ENCODE data around the gene RASD1.

The RASD1 gene

DNA sequence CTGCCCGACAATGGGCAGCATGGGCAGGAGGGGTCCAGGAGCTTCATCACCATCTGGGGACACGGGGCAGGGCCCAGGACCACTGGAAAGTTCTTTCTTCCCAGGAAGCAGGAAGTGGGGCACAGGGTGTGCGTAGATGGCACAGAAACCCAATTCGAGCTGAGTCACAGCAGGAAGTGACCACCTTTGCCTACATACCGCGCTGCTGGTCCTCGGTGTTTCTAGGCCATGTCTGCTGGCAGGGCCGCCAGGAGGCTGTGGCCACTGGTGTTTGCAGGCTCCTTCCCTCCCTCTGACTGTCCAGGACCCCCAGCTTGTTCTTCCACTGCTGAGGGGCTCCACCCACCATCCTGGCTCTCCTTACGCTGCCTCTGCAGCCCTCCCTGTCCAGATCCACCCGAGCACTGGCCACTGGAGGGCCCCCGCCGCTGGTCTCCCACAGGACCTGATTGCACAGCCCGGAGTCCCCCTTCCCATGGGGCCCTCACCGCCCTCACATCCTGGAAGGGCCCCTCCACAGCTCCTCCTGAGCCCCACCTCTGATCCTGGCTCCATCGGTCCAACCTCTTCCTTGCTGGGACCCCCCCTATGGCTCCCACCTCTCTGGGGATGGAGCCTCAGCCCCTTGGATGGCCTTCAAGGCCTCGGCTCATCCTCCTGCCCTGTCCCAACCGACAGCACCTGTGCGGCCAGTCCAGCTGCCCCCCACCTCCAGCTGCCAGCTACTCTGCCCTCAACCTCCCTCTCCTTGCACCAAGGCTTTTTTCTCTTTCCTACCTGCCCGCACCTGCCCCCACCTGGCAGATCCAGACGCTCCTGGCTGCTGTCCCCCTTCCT, 14.5 kb upstream of the RASD1 start:
- DNase-seq (ENCODE audit: low read depth in 3 of 3): no peak

DNA sequence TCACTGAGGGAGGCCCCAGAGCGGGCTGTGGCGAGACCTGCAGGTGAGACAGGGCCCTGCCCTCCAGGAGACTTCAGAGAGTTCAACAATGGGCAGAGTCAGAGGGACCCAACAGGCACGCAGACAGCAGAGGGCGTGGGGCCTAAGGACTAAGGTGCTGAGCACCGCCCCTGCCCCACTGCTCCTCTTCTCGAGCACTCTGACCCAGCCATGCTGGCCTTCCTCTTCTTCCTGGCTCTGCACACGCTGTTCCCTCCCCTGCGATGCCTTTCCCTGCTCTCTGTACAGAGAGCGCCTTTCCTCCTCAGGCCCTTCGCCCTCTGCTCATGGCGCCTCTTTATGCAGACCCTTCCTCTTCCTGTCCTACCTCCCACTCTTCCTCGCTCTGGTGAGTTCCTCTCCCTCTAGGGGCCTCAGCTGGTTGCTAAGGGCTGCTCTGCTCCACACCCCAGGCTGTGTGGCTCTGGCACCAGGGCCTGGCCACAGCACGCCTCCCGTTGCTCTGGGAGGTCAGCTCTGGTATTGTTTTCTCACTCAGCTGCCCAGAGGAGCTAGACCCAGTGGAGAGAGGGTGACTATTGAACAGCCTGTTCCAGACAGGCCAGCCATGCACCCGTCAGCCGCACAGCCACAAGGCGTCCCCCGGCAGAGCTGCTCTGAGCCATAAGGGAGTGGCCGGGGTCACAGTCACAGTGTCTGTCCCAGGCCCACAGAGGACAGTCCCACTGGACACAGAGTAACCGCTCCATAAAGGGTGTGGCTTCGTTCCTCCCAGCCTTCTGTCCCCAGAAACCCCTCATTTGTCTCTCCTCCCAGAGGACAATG, 13.6 kb upstream of the RASD1 start:
- DNase-seq (ENCODE audit: low read depth in 3 of 3): no peak

DNA sequence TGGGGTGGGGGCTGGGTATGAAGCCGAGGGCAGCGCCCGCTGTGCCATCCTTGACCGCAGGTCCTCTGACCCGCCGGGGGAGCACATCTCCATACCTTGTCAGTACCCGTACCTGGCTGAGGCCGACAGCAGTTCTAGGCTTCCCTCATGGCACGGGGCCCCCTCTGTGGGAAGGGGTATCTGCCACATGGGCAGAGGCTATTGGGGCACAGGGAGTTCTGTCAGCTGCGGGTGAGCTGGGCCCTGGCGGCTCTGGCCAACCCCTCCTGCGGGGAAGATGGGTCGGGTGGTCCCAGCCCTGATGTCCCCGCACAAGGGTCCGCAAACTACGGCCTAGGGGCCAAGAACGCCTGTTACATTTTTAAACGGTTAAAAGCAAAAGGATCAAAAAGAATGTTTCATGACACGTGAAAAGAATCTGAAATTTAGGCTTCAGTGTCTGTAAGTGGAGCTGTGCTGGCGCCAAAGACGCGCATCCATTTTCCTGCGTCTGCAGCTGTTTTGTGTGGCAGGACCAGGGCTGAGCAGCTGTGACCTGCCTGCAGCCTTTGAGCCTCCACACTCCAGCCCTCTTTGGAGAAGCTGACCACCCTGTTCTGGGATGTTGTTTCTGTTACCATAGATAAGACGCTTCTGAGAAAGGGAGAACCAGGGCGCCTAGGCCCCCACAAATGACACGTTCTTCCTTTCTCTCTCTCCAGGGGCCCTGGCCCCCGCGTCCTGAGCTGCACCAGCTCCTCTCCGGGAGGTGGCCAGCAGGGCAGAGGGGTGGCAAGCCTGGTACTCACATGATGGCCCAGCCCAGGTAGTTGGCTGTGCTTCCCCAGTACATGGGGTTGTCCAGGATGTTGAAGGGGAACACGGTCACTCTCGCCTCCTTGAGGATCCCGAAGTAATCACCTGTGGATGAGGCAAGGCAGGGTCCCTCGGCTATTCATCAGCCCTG, 12.7 kb upstream of the RASD1 start:
- no peak for DNase-seq (ENCODE audit: low read depth in 3 of 3)

DNA sequence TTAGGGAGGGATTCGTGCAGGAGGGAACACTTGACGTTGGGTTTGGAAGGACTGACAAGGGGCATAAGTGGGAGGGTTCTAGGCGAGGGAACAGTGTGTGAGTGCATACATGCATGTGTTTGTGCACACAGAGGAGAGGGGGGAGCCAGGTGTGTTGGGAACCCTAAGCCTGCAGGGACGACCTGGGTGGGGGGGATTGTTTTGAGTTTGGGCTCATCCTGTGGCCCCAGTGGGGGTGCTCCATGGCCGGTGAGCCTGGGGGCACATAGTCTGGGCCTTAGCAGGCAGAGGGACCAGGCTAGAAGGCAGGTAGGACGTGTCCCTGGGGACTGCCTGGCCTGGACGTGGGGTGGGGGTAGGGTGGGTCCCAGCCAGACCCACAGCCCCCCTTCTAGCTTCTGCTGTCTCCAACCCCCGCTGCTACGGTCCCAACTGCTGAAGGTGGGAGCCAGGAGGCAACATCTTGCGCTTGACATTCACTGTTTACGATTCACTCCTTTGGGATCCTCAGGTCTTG, 11.9 kb upstream of the RASD1 start:
- no peak for DNase-seq (ENCODE audit: low read depth in 3 of 3)

DNA sequence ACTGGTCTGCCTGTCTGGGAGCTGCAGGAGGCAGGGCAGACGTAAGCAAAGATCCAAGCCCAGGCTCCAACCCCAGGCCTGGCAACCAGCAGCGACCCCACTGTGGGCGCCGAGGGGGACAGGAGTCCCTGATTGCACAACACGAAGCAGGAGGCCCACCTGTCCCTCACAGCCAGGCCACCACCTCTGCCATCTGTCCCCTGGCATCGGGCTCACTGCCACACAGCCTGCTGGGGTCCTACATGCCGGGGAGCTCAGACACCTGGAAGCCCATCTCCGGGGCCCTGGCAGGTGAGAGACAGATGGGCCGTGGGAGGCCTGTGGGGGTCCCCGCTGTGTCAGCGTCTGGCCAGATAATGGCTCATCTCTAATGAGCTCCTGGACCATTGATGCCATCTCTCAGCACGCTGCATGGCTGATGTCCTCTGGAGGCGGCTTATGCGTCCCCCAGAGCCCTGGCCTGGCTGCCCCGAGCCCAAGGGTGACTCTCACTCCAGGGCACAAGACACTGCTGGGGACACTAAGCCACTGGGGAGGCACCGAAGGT, 11.3 kb upstream of the RASD1 start:
- DNase-seq (ENCODE audit: low read depth in 3 of 3): no peak

DNA sequence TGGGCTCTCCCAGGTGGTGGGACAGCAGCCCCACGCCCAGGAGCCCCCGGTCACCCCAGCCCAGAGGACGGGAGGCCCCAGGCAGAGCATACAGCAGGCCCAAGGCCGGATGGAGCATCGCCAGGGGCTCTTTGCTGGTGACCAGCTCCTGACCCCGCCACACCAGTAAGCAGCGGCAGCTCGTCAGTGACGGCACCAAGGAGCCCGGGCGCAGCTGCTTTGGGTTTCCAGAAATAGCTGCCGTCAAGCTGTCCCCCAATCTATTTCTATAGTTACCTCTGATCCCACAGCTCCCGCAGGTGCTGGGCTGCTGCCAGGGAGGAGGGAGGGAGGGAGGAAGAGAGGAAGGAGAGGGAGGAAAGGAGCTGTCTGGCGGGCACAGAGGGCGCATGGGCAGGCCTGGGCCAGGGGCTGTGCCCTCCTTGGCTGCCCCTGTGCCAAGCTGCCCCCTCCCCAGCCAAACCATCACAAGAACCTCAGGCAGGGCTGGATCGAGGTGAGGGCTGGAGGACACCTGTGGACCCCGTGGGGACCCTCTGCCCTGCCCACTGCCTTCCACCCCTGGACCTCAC, 10.8 kb upstream of the RASD1 start:
- no peak for DNase-seq (ENCODE audit: low read depth in 3 of 3)

DNA sequence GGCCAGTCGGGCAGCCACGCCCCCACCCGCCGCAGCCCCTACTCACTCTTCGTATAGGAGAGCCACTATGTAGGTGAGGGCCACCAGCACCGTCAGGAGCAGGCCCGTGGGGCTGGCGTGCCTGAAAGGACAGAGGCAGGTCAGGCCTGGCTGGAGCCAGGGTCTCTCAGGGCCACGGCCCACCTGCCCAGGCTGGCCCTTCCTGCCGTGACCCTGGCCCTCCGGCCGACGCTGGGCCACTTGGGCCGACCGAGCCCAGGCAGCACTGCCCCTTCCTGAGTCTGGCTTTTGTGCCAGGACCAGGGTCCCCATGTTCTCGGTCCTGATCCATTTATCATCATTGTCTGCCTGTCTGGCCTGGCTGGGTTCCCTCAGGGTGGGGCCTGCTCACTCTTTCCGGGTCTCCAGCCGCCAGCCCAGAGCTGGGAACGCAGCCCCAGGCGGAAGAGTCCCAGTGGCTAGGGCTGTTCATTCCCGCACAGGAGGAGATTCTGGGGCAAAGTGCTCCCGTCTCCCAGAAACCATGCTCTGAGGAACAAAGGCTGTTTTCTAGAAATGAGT, 10.1 kb upstream of the RASD1 start:
- no peak for DNase-seq (ENCODE audit: low read depth in 3 of 3)

DNA sequence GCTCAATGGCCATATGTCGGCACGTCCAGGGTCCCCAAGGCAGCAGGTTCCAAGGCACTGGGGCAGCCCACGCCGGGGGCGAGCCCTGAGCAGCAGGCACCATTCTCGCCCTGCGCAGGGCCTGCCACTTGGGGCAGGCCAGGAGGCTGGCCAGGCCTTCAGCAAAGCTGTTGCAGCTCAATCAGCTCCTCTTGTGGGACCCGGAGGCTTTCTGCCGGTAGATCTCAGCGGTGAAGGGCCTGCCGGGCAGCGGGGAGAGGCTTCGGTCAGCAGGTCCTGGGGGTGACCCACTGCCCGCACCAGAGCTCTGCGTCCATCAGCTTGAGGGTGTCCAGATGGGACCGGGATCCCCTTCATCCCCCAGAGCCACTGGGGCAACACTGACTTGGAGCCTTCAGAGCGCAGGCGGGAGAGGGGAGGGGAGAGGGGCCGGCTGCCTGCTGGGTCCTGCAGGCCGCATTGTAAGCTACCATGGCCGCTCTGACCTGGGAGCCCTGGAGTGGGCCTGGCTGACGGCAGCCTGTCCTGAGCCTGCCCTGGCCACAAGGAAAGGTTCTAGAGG, 9.5 kb upstream of the RASD1 start:
- DNase-seq (ENCODE audit: low read depth in 3 of 3): no peak

DNA sequence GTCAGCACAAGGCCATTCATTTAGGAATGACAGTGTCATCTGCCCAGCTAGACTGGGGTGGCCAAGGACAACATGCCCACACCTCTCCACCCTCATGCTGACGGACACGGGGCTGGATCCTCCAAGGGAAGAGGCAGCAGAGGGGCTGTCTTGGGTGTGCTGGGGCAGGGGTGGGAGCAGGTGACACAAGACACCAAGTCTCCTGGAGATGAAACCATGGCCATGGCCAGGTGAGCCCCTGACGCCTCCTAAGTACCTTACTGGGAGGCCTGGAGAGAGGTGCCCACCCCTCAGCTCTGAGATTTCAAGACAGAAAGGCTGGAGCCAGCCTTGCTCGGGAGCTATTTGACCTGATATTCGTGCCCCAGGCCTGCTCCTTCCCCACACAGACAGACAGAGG, 9.0 kb upstream of the RASD1 start:
- DNase-seq (ENCODE audit: low read depth in 3 of 3): no peak

DNA sequence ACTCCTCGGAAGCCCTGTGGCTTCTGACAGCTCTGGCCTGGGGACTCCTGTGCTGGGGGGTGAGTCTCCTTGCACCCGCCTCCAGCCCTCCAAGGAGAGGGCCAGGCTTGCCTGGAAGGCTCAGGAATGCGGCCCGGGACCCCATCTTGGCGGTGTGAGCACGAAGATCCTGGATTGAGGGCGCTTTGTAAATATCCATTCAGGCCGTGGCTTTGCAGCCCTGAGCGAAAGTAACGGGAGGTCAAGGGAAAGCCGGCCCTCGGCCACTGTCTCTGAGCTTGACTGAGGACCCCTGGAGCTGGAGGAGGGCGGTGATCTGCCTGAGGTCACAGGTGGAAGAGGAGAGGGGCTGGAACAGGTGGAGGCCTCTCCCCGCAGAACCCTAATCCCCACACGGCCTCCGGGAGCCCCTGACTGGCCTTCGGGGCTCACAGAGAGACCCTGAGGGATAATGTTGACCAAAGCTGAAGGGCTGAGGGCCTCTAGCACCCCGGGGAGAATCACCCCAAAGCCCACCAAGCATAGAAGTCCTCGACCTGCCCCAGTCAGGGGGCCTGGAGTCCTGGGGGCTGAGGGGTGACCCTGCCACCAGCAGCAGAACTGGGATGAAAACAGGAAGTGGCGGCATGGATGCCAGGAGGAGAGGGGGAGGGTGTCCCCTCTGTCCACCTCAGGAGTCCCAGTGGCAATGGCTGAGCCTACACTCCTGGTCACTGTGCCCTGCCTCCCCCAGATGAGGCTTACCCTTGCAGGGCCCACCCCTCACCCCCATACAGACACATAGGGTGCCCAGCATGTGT, 8.3 kb upstream of the RASD1 start:
- DNase-seq (ENCODE audit: low read depth in 3 of 3): no peak

DNA sequence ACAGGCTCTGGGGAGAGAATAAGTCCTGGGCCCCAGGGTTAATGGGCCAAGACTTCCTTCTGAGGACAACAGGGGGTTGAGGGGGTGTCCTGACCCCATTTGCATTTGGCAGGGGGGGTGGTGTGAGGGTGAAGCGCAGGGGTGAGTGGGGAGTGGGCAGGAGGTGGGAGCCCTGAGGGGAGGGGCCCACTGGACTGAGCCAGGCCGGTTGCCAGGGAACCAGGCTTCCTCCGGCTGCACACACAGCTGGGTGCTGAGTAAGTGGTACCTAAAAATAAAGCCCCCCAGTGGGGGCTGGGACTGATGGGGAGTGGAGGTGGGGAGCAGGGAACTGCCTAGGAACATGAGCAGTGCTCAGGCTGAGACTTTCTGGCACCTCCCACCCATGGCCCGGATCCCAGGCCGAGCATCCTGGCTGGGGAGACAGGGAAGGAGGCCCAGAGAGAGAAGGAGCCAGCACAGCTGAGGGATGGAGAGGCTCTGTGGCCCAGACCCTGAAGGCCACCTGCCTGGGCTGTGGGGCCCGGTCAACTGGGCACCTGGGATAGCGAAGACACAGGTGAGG, 7.5 kb upstream of the RASD1 start:
- no peak for DNase-seq (ENCODE audit: low read depth in 3 of 3)

DNA sequence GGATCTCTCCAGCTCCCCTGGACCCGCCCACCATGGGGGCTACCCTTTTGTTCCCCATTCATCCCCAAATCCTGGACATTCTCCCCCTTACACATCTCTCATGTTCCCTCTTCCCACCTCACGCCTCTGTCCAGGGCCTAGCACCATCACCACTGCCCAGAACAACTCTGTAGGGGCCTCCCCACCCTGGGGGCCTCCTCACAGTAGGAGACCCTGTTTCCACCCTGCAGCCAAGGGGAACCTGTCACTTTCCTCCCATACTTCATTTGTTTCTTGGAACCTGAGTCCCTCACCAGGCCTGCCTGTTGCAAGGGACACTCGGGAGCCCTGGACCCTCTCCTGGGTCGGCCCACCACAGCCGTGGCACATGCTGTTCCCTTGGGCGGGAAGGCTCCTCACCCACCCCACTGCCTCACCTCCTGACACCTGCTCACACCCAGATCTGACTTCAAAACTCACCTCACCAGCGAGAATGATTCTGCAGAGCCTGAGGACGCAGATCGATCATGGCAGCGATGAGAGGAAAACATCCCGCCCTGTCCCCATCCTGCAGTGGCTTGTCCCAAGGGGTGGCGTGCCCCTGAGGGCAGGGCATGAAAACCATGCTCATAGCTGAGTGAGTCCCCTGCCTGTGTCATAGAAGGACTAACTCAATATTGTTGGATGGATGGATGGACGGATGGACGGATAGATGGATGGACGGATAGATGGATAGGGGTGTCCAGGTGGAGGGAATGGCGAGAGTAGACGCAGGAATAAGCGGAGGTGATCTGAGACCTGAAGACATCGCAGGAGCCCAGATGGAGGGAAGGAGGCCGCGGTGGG, 6.8 kb upstream of the RASD1 start:
- no peak for DNase-seq (ENCODE audit: low read depth in 3 of 3)

DNA sequence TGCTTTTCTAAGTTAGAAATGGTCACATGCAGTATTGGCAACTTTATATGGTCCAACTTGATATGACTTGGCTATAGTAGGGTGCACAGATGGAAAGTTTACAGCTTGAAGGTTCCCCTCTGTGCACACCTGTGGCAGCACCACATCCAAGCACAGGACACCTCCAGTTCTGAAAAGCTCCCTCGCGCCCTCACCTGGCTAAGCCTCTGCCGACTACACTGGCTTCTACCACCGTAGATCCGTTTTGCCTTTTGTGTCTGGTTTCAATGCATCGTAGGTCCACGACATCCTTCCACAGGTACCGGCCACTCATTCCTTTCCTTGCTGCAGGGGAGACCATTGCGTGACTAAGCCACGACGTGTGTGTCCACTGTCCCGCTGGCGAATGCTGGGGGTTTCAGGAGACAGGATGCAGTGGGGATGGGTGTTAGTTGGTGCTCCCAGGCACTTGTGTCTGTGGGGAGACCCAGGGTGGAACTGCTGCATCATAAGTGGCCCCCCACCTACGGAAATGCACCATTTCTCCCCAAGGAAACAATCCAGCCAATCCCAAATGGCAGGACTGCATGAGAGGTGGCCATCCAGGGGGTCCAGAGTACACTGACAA, 4.9 kb upstream of the RASD1 start:
- no peak for DNase-seq (ENCODE audit: low read depth in 3 of 3)

DNA sequence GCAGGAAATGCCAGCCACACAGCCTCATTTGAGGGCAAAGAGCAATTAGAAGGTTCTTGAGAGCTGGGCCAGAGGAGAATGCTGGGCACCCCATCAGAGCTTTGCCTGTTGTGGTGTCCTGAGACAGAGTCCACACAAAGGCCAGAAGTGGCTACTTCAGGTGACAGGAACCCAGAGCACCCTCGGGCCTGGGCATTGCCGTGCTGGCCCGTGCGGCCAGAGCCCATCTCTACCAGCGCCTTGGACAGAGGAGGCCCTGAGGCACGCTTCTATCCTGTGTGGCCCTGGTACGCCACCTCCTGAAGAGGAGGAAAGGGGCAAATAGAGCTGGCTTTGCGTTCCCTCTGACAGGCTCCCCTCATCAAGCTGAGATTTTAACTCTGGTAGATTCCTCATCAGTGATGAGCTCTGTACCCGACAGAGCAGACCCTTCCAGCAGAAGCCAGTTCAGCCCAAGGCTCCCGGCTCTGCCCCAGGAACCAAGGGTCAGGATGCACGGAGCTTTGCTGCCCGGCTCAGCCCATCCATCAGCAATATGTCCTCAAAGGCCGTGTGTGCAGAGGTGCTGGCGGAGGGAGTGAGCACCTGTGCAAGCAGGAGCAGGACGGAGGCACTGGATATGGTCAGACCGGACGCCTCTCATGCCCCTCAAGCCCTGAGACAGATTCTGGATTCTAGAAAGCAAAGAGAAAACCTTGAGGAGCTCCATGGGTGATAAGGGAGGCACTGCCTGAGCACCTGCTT, 3.4 kb upstream of the RASD1 start:
- no peak for DNase-seq (ENCODE audit: low read depth in 3 of 3)

DNA sequence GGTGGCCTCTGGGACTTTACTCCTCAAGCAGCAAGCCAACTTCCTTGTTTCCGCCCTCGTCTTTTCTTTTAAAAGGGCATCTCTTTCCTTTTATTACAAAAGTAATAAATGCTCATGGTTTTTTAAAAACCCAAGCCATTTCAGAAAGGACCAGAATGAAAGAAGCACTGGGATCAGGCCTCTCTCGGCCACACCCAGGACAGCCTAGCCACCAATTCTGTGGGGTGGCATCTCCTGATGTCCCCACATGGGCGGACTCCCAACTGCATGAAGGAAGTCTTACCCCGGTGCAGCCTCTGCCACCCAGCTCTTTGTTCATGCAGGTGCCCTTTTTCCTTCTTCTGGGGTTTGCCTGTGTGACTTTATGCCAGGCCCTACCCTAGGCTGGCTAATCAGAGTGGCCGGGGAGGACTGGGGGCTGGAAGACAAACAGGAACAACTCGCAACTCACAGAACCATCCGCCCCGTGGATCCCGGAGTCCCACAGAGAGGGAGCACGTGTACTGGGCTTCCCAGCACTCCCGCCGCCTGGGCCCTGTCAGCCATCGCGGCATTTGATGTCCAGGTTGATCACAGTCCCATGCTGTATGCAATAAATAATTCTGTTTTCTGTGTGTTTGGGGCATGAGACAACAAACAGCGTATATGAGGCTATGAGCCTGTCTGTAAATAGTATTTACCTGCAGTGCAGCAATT, 2.6 kb upstream of the RASD1 start:
- no peak for DNase-seq (ENCODE audit: low read depth in 3 of 3)

DNA sequence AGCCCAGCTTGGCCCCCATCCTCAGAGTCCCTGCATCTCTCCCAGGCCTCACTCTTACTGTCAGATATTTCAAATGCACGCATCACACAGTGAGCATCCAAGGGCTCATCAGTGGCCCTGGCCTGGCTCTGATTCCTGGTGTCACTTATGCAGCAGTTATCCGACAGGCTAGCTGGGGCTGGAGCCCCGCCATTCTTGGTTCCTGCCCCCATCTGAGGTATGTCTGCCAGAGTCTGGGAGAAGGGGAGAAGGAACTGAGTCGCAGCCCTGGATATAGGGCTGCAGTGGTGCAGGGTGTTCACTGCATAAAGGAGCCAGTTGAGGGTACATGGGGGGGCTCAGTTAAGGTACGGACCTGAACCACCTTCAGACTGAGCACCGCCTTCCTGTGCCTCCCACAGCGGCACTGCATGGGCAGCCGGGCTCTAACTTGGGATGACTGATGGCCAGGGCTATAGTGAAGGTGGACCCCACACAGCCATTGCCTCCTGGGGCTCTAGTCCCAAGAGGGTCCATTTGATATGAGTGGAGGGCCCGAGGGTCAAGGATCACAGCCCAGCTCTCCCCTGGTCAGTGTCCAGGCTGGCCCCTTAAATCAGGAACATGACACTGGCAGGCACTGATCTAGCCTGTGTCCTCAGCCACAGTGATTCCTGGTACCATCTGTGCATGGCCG, 1.8 kb upstream of the RASD1 start:
- no peak for DNase-seq (ENCODE audit: low read depth in 3 of 3)

All from stimulated activated CD4-positive, alpha-beta T cell treated with anti-CD3 and anti-CD28 coated beads, TNF-alpha, amount 100 ng/mL, for 24 hours (primary cell).